Measurements from ENCODE around the gene ANKH.

GRCh38 chr5:14807471-14807870, 64.1 kb downstream of the ANKH start:
- TF ChIP-seq CTCF (IDR thresholded peaks at IDR 0.05; ENCODE audit: low read depth, low read length, poor library complexity, severe bottlenecking) (no peak), EZH2phosphoT487 (IDR thresholded peaks at IDR 0.05; ENCODE audit: borderline replicate concordance, low read length) (no peak)

Measured in DOHH2 (cell line).